Stimulated activated CD4-positive, alpha-beta T cell treated with anti-CD3 and anti-CD28 coated beads, Interleukin-12 subunit alpha, Interleukin-12 subunit beta, amount 100 ng/mL, for 48 hours (primary cell): Measurements from ENCODE around the gene UPK3A.
"Not testable (repeated sequence)": the region's sequence is repeated elsewhere in the genome, so short reads cannot be mapped to it uniquely, and the experiment has no call there.

Source experiments
- DNase-seq, 3 donors: peaks; one replicate each; pipeline ENCODE4 v3.0.0-alpha.2; 2020; ENCODE audit warnings: low read depth in 2 of 3, low spot score in 1 of 3

UPK3A gene

DNA sequence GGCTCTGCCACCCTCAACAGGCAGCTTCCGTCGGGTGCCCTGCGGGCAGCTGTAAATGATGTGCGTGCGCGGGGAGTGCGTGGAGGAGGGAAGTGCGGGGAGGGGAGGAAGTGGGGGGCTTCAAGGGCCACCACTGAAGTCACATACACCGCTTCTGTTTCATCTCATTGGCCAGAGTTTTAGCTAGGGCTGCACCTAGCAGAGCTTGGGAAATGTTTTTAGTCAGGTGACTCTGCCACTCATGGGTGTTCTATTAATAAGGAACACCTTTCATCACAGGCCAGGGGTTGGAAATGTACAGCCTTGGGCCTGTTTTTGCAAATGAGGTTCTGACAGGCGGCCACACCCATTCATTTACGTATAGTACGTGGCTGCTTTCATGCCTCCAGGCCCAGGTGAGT is 39.6 kb downstream of the UPK3A start:
- no peak for DNase-seq

DNA sequence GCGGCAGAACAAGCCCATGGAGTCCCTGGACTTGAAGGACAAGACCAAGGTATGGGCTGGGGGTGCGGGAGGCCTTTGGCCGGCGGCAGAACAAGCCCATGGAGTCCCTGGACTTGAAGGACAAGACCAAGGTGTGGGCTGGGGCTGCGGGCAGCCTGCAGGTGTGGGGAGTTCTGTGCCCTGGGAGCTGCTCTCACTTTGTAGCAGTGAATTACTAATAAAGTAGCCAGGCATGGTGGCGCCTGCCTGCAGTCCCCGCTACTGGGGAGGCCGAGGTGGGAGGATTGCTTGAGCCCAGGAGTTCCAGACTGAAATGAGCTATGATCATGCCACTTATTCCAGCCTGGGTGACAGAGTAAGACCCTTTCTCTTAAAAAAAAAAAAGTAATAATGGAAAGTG is 43.5 kb downstream of the UPK3A start:
- DNase-seq = not testable (repeated sequence)

- no peak for DNase-seq
Measured at GRCh38 chr22:45328822-45329529, 44.2 kb downstream of the UPK3A start.

DNA sequence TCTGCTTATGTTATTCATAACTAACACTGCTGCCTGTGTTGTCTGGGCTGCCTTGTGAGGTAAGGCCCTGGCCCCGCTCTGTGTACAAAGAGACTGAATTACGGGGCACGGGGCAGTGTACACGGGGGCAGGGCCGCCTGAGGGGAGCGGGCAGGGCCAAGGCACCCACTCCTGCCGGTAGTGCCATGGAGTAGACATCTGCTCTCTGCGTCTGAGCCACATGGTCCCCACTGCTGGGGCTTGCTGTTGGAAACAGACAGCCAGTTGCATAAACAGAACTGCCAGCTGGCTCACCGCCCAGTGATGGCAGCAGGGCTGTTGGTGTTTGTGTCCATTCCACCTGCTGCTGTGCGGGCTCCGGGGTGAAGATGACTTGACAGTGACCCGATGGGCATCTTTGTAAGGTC is 44.8 kb downstream of the UPK3A start:
- no peak for DNase-seq

- no peak for DNase-seq
Measured at GRCh38 chr22:45330548-45330947, 45.8 kb downstream of the UPK3A start.

- no peak for DNase-seq
Measured at GRCh38 chr22:45331486-45331885, 46.7 kb downstream of the UPK3A start.

GRCh38 chr22:45332001-45332400 is 47.3 kb downstream of the UPK3A start:
- no peak for DNase-seq

- no peak for DNase-seq
Measured at GRCh38 chr22:45334068-45334467, 49.3 kb downstream of the UPK3A start.

DNA sequence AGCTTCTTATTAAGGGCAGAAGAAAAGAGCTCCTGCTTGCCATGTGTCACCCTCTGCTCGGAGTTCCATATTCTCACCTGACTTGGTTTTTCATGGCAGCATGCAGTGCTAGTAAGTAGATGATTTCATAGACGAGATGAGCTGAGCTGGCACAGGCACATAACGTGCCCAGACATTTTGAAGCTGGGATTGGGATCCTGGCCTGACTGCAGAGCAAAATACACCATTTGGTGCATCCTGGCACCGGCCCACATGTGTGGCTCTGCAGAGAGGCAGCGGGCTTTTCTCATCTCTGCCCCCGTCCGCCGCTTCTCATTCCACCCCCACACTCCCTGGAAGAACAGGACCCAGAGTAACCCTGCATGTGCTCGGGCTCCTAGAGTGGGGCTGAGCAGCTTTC is 49.8 kb downstream of the UPK3A start:
- no peak for DNase-seq

GRCh38 chr22:45335021-45335818 is 50.5 kb downstream of the UPK3A start:
- DNase-seq = no peak

DNA sequence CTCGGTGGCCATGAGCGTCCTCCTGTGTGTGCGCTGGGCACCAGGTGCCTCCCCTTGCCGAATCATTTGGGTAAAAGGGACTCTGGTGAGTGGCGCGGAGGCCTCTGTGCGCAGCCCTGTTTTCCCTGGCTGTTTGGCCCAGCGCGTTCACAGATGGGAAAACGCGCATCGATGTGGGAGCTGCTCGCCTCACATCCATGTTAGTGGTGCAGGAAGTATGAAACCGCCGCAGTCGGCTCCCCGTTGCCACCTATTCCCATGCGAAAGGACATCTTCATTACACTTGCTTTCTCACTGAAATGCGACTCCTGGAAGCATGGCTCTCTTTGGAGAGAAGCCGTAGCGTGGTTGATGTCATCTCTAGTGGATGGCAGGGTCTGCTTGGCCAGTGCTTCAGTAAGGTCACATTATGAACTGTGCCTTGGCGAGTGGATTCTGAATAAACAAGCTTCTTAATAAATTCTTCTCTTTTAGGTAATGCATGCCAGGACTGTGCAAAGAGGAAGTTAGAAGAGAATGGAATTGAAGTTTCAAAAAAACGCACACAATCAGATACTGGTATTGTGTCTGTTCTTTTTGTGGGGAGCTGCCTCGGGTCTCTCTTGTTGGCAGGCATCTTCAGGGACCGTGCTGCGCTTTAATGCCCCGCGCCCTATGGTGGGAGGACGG is 51.2 kb downstream of the UPK3A start:
- no peak for DNase-seq

DNA sequence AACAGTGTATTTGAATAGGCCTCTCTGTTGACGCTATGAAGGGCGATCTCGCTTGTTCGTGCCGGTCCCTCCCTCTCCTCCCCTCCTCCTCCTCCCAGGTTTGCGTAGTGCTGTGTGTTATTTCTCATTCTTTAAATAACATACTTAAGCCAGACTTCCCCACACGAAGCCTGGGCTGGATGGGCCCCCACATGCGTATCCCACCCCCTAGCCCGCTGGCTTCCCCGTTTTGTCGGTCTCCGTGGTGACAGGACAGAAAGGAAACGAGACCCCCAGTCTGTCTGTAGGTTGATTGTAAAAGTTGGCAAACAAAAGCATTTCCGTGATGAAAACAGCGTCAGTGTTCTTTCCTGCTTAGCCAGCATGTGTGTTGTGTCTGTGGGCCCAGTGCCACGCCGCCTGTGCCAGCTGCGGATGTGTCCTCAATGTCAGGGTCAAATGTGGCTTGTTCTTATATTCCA is 52.3 kb downstream of the UPK3A start:
- no peak for DNase-seq

DNA sequence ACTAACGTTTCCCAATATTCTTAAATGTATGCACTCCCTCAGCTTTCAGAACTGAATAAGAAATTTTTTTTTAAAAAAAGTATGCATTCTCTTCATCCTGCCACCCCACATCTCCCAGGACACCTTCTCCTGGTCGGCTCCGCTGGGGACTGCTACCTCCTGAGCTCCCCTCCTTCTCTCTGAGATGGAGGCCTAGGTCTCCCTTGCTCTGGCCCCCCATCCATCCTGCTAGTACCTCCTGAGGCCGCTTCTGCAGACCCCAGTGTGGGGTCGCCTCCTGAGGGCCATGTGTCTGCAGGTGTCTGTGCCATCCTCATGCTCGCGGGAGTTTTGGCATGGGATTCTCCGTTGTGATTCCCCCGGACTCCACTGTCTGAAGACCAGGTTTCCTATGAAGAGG is 52.8 kb downstream of the UPK3A start:
- DNase-seq = no peak

GRCh38 chr22:45338795-45339194 is 54.0 kb downstream of the UPK3A start:
- no peak for DNase-seq

DNA sequence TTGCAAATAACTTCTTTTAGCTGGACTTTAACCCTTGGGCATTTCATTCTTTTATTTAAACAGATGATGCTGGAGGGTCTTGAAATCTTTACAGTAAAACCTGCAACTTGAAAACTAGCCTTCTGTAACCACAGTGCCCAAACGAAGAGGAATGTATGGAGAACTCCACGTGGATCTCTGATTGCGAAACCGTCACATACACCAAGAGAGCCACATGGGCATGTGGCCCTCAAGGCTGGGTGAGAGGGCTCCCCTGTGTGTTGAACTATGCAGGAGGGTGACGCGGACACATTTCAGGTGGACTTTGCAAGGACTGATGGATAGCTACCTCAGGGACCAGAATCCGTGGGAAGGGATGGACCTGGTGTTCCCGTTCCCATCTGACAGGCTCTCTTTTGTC is 55.6 kb downstream of the UPK3A start:
- DNase-seq = no peak

- peak in 2 of 3 donors; percentile 40 to 50 for DNase-seq
Measured at GRCh38 chr22:45341498-45341897, 56.7 kb downstream of the UPK3A start.

- DNase-seq = no peak
Measured at GRCh38 chr22:45343143-45343542, 58.4 kb downstream of the UPK3A start.

GRCh38 chr22:45344334-45344733 is 59.6 kb downstream of the UPK3A start:
- no peak for DNase-seq
